GM21619 (cell line): Measurements from ENCODE around the gene SUN5.
"Not testable (repeated sequence)": the region's sequence is repeated elsewhere in the genome, so short reads cannot be mapped to it uniquely, and the experiment has no call there.

Experiments used
- ATAC-seq: cut with Tn5 transposase; IDR thresholded peaks from one replicate; pipeline ENCODE4 v1.9.1; 2021; ENCODE audit not compliant: unreplicated experiment

The SUN5 gene

GRCh38 chr20:32965581-32966373 is 38.5 kb downstream of the SUN5 start:
- ATAC-seq: no peak

- no peak for ATAC-seq
Measured at GRCh38 chr20:32965115-32965514, 39.1 kb downstream of the SUN5 start.

DNA sequence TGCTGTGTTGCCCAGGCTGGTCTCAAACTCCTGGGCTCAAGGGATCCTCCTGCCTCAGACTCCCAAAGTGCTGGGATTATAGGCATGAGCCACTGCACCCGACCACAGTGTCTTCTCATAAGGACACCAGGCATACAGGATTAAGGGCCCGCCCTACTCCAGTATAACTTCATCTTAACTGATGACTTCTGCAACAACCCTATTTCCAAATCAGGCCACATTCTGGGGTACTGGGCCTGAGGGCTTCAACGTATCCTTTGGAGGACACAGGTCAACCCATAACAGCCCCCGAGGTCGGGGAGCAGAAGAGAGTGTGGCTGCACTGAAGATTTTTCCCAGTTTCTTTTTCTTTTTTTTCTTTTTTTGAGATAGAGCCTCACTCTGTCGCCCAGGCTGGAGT is 39.7 kb downstream of the SUN5 start:
- no peak for ATAC-seq

DNA sequence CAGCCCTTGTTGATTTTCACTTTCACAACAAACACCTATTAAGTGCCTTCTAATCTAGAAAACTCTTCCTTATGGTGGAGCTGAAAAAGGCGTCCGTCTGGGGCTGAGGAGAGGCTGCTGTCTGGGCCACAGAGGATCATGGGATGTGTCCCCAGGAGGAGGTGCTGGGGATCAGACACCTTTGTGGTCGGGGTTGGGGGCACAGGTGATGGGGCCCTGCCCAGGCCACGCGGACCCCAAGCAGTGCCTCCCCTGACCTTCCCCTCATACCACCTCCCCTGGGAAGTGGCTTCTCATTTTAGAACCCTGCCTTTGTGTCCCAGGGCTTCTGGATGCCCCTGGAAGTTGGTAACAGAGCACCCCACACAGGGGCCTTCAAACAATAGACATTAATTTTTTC is 41.1 kb downstream of the SUN5 start:
- no peak for ATAC-seq

- not testable (repeated sequence) for ATAC-seq
Measured at GRCh38 chr20:32962646-32963045, 41.6 kb downstream of the SUN5 start.

DNA sequence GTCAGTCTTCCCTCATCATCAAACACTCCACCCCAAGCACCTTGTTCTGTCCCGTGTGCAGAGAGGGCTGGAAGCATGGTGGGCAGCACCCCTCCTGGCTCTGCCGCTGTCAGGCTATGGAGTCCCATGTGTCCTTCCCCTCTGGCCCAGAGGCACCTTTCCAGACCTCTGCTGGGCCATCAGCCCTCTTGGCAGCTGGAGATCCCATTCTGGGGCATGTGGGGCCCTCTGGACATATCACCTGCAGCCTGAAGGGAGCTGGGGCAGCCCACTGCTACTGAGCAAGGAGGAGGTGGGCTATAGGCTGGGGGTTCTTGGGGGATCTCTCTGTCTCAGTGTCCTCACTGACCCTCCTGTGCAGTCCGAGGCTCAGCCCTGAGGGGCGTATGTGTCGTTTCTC is 42.2 kb downstream of the SUN5 start:
- no peak for ATAC-seq

DNA sequence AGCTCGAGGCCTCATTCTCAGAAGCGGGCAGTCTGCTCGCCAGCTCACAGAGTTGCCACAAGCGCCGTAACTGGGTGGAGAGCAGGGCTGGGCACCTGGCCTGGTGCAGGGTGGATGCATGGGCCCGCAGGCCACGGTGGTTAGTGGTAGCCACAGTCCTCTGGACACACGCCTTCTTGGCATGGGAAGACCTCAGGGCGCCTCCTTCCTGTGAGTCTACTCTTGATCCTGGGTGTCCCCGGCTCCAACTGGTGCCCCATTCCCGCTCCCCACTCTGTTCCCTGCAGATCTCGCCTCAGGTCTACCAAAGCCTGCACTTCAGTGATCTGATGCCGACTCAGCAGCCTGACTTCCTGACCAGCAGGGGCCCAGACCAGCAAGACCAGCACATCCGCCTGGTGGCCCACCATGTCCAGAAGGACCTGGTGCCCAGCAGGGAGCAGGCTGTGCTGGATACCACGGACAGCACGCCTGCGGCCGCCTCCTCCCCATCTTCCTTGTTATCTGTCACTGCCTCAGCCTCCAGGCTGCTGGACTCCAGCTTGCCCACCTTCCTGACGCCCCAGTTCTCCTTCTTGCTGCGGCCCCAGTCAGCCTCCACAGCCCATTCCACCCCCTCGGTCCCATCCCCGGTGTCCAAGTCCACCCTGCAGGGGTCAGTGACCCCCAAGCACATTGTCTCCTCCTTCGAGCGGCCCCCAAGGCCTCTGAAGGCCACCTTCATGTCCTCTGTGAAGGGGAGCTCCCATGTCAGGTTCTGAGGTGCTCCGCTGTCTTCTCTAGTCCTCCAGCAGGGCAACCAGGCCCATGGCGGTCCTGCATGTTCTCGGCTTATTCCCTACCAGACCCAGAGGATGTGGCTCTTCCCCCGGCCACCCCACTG is 43.1 kb downstream of the SUN5 start:
- no peak for ATAC-seq

- no peak for ATAC-seq
Measured at GRCh38 chr20:32960222-32960518, 44.1 kb downstream of the SUN5 start.

- no peak for ATAC-seq
Measured at GRCh38 chr20:32959351-32960221, 44.6 kb downstream of the SUN5 start.

GRCh38 chr20:32958574-32958973 is 45.7 kb downstream of the SUN5 start:
- ATAC-seq: no peak

DNA sequence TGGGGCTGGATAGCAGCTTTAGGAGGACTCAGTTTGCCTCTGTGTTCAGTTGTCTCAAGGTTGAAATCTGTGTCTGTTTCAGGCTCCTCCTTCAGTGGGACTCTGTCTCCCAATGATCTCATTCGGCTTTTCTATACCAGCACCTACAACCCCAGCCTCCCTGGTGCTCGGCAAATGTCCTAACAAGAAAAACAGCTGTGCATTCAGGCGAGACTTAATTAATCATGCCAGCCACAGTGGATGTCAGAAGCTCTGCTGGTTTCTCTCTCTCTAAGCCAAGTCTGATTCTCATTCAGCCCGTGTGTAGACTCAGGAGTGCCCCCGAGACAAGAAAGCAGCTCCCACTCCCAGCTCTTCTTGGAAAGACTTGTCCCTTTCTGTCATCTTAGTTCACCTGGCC is 46.8 kb downstream of the SUN5 start:
- ATAC-seq: no peak

DNA sequence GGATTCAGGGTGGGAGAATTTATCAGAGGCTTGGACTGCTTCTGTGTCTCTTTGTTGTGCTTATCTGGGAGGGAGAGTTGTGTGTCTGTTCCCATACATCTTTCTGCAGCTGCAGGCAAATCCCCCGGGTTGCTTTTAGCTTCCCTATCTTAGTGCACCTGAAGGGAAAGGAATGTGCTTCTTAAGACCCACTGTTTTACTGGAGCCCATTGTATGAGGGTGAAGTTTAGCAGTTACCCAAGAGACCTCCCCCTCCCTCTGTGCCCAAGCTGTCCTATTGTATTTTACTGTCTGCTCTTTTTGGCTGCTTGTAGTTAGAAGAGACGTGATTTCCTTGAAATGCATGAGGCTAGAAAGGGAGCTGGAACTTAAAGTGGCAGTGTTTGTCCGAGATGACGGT is 53.7 kb downstream of the SUN5 start:
- ATAC-seq: not testable (repeated sequence)

- no peak for ATAC-seq
Measured at GRCh38 chr20:32946629-32947028, 57.6 kb downstream of the SUN5 start.

DNA sequence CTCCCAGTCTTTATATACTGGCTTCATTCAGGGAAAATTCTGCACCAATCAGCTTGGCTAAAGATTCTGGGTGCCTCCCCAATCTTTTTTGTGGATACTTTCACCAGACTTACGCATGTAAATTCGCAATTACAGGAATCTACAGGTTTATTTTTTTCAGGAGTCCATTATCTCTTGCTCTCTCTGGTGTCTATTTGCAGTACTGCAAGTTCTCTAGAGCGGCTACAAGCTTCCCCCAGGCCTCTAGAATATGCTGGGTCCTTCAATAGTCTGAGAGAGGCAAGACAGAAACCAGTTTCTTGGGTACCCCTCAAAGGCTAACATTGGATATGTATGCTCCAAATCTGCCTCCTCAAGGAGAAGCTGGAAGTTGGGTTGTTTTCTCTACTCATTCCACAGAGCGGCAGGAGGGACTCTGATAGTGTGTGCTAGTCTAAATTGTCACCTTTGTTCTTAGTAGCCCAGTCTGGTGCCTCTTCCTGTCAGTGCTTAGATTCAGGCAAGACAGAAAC is 58.5 kb downstream of the SUN5 start:
- ATAC-seq: no peak

DNA sequence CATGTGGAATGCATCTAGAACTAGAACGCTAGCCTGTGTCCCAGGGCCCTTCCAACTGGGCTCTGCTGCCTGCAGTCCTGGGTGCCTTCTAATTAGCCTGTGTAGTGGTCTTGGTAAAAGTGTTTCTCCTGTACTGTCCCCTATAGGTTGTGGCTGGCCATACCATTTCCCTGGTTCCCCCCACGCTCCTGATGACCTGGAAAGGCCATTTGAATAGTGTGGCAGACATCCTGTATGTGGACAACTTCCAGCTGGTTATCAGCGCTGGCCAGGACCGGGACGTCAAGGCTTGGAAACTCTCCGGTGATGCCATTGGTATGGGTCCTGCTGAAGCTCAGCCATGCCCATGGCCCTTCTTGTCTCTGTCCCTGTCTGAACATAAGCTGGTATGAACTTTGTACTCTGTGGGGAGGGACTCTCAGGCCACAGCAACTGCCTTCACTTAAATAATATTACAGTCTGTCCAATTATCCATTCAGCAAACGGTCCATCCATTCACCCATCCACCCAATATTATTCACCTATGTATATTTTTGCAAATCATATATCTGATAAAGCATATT is 60.7 kb downstream of the SUN5 start:
- ATAC-seq: no peak

DNA sequence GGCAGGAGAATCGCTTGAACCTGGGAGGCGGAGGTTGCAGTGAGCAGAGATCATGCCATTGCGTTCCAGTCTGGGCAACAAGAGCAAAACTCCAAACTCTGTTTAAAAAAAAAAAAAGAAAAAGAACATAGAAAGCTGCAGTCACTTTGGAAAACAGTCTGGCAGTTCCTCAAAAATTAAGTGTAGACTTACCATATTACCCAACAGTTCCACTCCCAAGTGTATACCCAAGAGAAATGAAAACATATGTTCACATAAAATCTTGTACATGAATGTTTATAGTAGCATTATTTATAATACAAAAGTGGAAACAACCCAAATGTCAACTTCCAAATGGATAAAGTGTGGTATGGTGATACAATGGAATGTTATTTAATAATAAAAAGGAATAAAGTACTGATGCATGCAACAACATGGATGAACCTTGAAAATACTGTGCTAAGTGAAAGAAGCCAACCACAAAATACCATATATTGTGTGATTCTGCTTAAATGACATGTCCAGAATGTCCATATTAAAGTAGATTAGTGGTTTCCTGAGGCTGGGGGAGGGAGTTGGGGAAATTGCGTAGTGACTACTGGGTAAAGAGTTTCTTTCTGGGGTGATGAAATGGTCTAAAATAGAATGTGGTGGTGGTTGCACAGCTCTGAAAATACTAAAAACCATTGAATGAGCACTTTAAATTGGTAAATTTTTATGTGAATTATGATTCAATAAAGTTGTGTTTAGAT is 62.9 kb downstream of the SUN5 start:
- ATAC-seq: no peak

DNA sequence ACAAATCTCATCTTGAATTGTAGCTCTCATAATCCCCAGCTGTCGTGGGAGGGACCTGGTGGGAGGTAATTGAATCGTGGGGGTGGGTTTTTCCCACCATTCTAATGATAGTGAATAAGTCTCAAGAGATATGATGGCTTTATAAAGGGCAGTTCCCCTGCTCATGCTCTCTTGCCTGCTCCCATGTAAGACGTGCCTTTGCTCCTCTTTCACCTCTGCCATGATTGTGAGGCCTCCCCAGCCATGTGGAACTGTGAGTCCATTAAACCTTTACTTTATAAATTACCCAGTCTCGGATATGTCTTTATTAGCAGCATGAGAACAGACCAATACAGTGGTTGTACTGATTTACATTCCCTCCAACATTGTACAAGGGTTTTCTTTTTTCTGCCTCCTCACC is 69.7 kb downstream of the SUN5 start:
- no peak for ATAC-seq
